OCI-LY7 (cell line): Measurements from ENCODE around the gene DICER1.

ENCODE experiments used
- EZH2phosphoT487 ChIP-seq: fragments of 200-600 bp; sonication (generic); IDR thresholded peaks from 2 replicates; pipeline ENCODE4 v1.6.1; 2018; ENCODE audit warnings: low read depth, borderline replicate concordance, mild to moderate bottlenecking, mixed run types, antibody characterized with exemption, low read length, moderate library complexity, mixed read lengths
- TF ChIP-seq, protein P1 (sequence below): fragments of 200-600 bp; sonication (generic); conservative IDR thresholded peaks from 2 replicates; pipeline ENCODE4 v1.5.1; 2014; ENCODE audit warnings: mild to moderate bottlenecking, antibody characterized with exemption, low read length, moderate library complexity, mixed read lengths

DNA sequence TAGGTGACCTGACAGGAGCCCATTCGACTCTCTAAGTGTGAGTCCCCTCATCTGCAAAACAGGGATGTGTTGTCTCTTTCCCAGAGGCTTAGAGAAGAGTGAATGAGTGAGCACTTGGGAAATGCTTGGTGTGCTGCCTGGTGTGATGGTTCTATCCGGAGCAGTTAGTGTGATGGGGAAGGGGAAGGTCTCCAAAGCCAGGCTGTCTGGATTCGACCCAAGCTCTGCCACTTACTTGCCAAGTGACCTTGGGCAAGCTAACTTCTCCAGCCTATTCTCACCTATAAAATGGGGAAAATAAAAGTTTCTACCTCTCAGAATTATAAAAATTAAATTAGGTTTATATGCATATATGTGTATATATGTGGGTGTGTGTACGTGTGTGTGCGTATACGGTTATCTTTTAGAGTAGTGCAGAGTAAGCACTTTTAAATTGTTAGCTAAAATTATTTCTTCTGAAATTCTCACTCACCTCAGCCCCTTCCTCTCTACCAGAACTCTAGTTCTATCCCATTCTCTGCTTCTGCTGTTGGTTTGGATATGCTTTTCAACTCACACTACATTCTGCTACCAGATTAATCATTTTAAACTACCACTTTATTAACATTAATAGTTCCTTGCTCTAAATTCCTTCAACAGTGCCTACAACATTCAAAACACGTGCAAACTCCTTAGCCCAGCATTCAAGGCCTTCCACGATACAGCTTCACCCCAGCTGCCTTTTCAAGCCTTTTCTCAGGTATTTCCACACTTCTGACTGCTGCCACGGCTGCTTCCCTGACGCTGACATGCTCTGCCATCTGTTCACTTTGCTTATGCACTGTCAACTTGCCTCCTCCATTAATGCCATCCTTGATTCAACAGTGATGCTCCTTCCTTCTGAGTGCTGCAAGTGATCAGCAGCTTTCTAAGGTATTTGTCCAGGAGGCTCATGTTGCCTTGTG lies 55.3 kb downstream of the DICER1 start:
- TF ChIP-seq, protein P1, sequence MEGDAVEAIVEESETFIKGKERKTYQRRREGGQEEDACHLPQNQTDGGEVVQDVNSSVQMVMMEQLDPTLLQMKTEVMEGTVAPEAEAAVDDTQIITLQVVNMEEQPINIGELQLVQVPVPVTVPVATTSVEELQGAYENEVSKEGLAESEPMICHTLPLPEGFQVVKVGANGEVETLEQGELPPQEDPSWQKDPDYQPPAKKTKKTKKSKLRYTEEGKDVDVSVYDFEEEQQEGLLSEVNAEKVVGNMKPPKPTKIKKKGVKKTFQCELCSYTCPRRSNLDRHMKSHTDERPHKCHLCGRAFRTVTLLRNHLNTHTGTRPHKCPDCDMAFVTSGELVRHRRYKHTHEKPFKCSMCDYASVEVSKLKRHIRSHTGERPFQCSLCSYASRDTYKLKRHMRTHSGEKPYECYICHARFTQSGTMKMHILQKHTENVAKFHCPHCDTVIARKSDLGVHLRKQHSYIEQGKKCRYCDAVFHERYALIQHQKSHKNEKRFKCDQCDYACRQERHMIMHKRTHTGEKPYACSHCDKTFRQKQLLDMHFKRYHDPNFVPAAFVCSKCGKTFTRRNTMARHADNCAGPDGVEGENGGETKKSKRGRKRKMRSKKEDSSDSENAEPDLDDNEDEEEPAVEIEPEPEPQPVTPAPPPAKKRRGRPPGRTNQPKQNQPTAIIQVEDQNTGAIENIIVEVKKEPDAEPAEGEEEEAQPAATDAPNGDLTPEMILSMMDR, result no peak
- TF ChIP-seq EZH2phosphoT487, result no peak
